HepG2 (cell line): ENCODE results near the gene STARD13. TPM values are rescaled to one million over a fixed set of nuclear protein-coding genes. Genes with fewer than 3 reads are reported as not detected.

Experiments used
- AKAP8 ChIP-seq: sonication (generic); formaldehyde crosslinking; IDR thresholded peaks from 2 replicates; pipeline ENCODE4 v1.5.1; 2020; ENCODE audit warnings: mild to moderate bottlenecking, missing genetic modification reagents
- CCAR2 ChIP-seq: fragments of 200-400 bp; formaldehyde crosslinking; optimal IDR thresholded peaks from 2 replicates; pipeline ENCODE3; 2018; ENCODE audit warnings: low read depth, mild to moderate bottlenecking, low read length, moderate library complexity
- CENPBD1 ChIP-seq: sonication (generic); formaldehyde crosslinking; IDR thresholded peaks from 2 replicates; pipeline ENCODE4 v1.8.0; 2022; ENCODE audit warnings: missing genetic modification reagents, low read depth, mild to moderate bottlenecking, borderline replicate concordance
- GLMP ChIP-seq: sonication (generic); formaldehyde crosslinking; IDR thresholded peaks from 2 replicates; pipeline ENCODE4 v1.9.0; 2021; ENCODE audit warnings: missing genetic modification reagents, mild to moderate bottlenecking, borderline replicate concordance
- HIVEP1 ChIP-seq: sonication (generic); formaldehyde crosslinking; IDR thresholded peaks from 2 replicates; pipeline ENCODE4 v1.4.0; 2020; ENCODE audit warnings: mild to moderate bottlenecking, missing genetic modification reagents
- KDM4B ChIP-seq: sonication (generic); formaldehyde crosslinking; IDR thresholded peaks from 2 replicates; pipeline ENCODE4 v1.4.0; 2020; ENCODE audit warnings: missing genetic modification reagents
- LCORL ChIP-seq, 2 experiments: fragments of 450-650 bp in 1 of 2; sonication (generic) in 1 of 2; formaldehyde crosslinking in 1 of 2; IDR thresholded peaks; 2 replicates each; pipeline versions ENCODE4 v1.5.0 to v1.6.1; 2017 to 2020; ENCODE audit warnings: antibody characterized with exemption in 1 of 2, missing genetic modification reagents in 1 of 2
- MEIS2 ChIP-seq: sonication (generic); formaldehyde crosslinking; IDR thresholded peaks from 2 replicates; pipeline ENCODE4 v1.9.0; 2021; ENCODE audit warnings: mild to moderate bottlenecking, missing genetic modification reagents
- PBX3 ChIP-seq: sonication (generic); formaldehyde crosslinking; IDR thresholded peaks from 2 replicates; pipeline ENCODE4 v1.8.1; 2023; ENCODE audit warnings: missing genetic modification reagents, inconsistent platforms, borderline replicate concordance
- PHF21A ChIP-seq: sonication (generic); formaldehyde crosslinking; IDR thresholded peaks from 2 replicates; pipeline ENCODE4 v1.5.0; 2020; ENCODE audit warnings: mild to moderate bottlenecking, missing genetic modification reagents
- PHF5A ChIP-seq: IDR thresholded peaks from one replicate; pipeline ENCODE4 v1.6.1; 2018; ENCODE audit warnings: low read depth, missing genetic modification reagents; ENCODE audit not compliant: unreplicated experiment
- POGZ ChIP-seq: sonication (generic); formaldehyde crosslinking; IDR thresholded peaks from 2 replicates; pipeline ENCODE4 v1.4.0; 2020; ENCODE audit warnings: mild to moderate bottlenecking, missing genetic modification reagents
- SCMH1 ChIP-seq: sonication (generic); formaldehyde crosslinking; IDR thresholded peaks from 2 replicates; pipeline ENCODE4 v1.9.0; 2021; ENCODE audit warnings: missing genetic modification reagents, mild to moderate bottlenecking, borderline replicate concordance
- SNAPC2 ChIP-seq: sonication (generic); formaldehyde crosslinking; IDR thresholded peaks from 2 replicates; pipeline ENCODE4 v1.8.1; 2022; ENCODE audit warnings: mild to moderate bottlenecking, missing genetic modification reagents
- TERF1 ChIP-seq: sonication (generic); formaldehyde crosslinking; IDR thresholded peaks from 2 replicates; pipeline ENCODE4 v1.8.0; 2022; ENCODE audit warnings: mild to moderate bottlenecking, missing genetic modification reagents, moderate library complexity
- THYN1 ChIP-seq: sonication (generic); formaldehyde crosslinking; IDR thresholded peaks from 2 replicates; pipeline ENCODE4 v1.8.1; 2023; ENCODE audit warnings: low read depth, mild to moderate bottlenecking, moderate library complexity, missing genetic modification reagents, borderline replicate concordance
- ZFP41 ChIP-seq: sonication (generic); formaldehyde crosslinking; IDR thresholded peaks from 2 replicates; pipeline ENCODE4 v1.4.0; 2020; ENCODE audit warnings: mild to moderate bottlenecking, missing genetic modification reagents, borderline replicate concordance
- ZMYM2 ChIP-seq: sonication (generic); formaldehyde crosslinking; IDR thresholded peaks from 2 replicates; pipeline ENCODE4 v1.8.0; 2022; ENCODE audit warnings: mild to moderate bottlenecking, missing genetic modification reagents
- ZNF260 ChIP-seq: sonication (generic); formaldehyde crosslinking; IDR thresholded peaks from 2 replicates; pipeline ENCODE4 v1.4.0; 2020; ENCODE audit warnings: missing genetic modification reagents, low read depth, mild to moderate bottlenecking, borderline replicate concordance
- ZNF33A ChIP-seq: sonication (generic); formaldehyde crosslinking; IDR thresholded peaks from 2 replicates; pipeline ENCODE4 v1.5.1; 2020; ENCODE audit warnings: missing genetic modification reagents, mild to moderate bottlenecking, moderate library complexity, borderline replicate concordance
- ZNF430 ChIP-seq: sonication (generic); formaldehyde crosslinking; IDR thresholded peaks from 2 replicates; pipeline ENCODE4 v1.9.0; 2021; ENCODE audit warnings: mild to moderate bottlenecking, missing genetic modification reagents
- ZNF562 ChIP-seq: sonication (generic); formaldehyde crosslinking; IDR thresholded peaks from 2 replicates; pipeline ENCODE4 v1.8.0; 2022; ENCODE audit warnings: missing genetic modification reagents, borderline replicate concordance
- ZNF570 ChIP-seq: sonication (generic); formaldehyde crosslinking; IDR thresholded peaks from 2 replicates; pipeline ENCODE4 v1.4.0; 2020; ENCODE audit warnings: mild to moderate bottlenecking, missing genetic modification reagents, borderline replicate concordance
- ZNF580 ChIP-seq: IDR thresholded peaks from 2 replicates; pipeline ENCODE4 v1.6.1; 2016; ENCODE audit warnings: low read depth, borderline replicate concordance
- ZNF605 ChIP-seq: sonication (generic); formaldehyde crosslinking; IDR thresholded peaks from 2 replicates; pipeline ENCODE4 v1.8.0; 2022; ENCODE audit warnings: mild to moderate bottlenecking, missing genetic modification reagents
- polyA plus RNA-seq, 8 experiments: library from polyadenylated mRNA; depleted of rRNA in 3 of 8; stranded (reverse) in 7 of 8; unstranded in 1 of 8; fragments of >200 nt; fragmentation: Illumina TruSeq in 4 of 8; extraction: Trizol in 4 of 8; gene quantifications; 2 replicates each; pipeline versions ENCODE4 v1.2.1 to v1.2.3, GENCODE V29; 2011 to 2016; ENCODE audit warnings: low read depth in 4 of 8, missing spikeins in 1 of 8, mixed read lengths in 1 of 8; ENCODE audit not compliant: insufficient read depth in 1 of 8
- total RNA-seq, 5 experiments: library from RNA; depleted of rRNA; stranded (reverse); fragments of >200 nt; fragmentation: Illumina TruSeq; extraction: Trizol; gene quantifications; 2 replicates each; pipeline ENCODE4 v1.2.3, GENCODE V29; 2016; ENCODE audit warnings: low read depth in 1 of 5

Gene STARD13
- total and polyA plus RNA-seq, 2 of the 13 experiments (the other 11 are each of a cell fraction or from before 2014, with no cell fraction given): 12.8 to 14.3 TPM

- TF ChIP-seq ZNF580 (CRISPR knock-in tag): 0 out of 2 replicates have a peak, but pooled peaks have one; percentile 41
- no peak for TF ChIP-seq SCMH1 (CRISPR knock-in tag)
- TF ChIP-seq MEIS2 (CRISPR knock-in tag): peak; percentile 86
- TF ChIP-seq TERF1: no peak
- TF ChIP-seq CENPBD1: no peak
- TF ChIP-seq ZFP41 (CRISPR knock-in tag): no peak
- no peak for TF ChIP-seq HIVEP1
- TF ChIP-seq LCORL (IDR thresholded peaks at IDR 0.05): peak; percentile 38; the same call in 1 of the 2 replicates
- TF ChIP-seq LCORL (CRISPR knock-in tag; IDR thresholded peaks at IDR 0.05): peak; percentile 83
- peak; percentile 94 for TF ChIP-seq POGZ (CRISPR knock-in tag)
- no peak for TF ChIP-seq PBX3 (CRISPR knock-in tag)
- TF ChIP-seq ZNF260: no peak
- peak; percentile 91 for TF ChIP-seq PHF21A
- no peak for TF ChIP-seq ZNF570
- 0 out of 2 replicates have a peak, but pooled peaks have one; percentile 31 for TF ChIP-seq KDM4B (CRISPR knock-in tag)
- peak; percentile 70; the same call in 1 of the 2 replicates for TF ChIP-seq SNAPC2
- no peak for TF ChIP-seq CCAR2
- TF ChIP-seq PHF5A (CRISPR knock-in tag): peak; percentile 74
- no peak for TF ChIP-seq GLMP
- no peak for TF ChIP-seq ZNF562 (CRISPR knock-in tag)
- TF ChIP-seq ZMYM2 (CRISPR knock-in tag): no peak
- no peak; the same call in 1 of the 2 replicates for TF ChIP-seq ZNF430
- TF ChIP-seq ZNF605: no peak
- peak; percentile 69; the same call in 1 of the 2 replicates for TF ChIP-seq AKAP8
- no peak for TF ChIP-seq ZNF33A (CRISPR knock-in tag)
- no peak for TF ChIP-seq THYN1
Observed at GRCh38 chr13:33260168-33261098, 25.1 kb downstream of the STARD13 start (continued).
